ENCODE data around the gene AMER3.

- no peak for TF ChIP-seq CTCF (IDR thresholded peaks at IDR 0.05; ENCODE audit: low read length)
- TF ChIP-seq EZH2 (optimal IDR thresholded peaks at IDR 0.05; ENCODE audit: low read depth, low read length): no peak
Observed at GRCh38 chr2:130814931-130815680, 59.8 kb downstream of the AMER3 start.
